Lower leg skin (tissue), 3 donors: ENCODE results near the gene GSG1L.

ENCODE experiments used
- POLR2A ChIP-seq, 2 donors: fragments of 450-650 bp; IDR thresholded peaks; one replicate each; pipeline ENCODE4 v1.6.1; 2016 to 2017; ENCODE audit warnings: antibody characterized with exemption in 2 of 2, mild to moderate bottlenecking in 1 of 2, moderate library complexity in 1 of 2
- TF ChIP-seq, protein P1 (sequence below), 3 donors: fragments of 450-650 bp; IDR thresholded peaks; one replicate each; pipeline ENCODE4 v1.5.1; 2016; ENCODE audit warnings: antibody characterized with exemption in 3 of 3, mild to moderate bottlenecking in 3 of 3, moderate library complexity in 2 of 3

DNA sequence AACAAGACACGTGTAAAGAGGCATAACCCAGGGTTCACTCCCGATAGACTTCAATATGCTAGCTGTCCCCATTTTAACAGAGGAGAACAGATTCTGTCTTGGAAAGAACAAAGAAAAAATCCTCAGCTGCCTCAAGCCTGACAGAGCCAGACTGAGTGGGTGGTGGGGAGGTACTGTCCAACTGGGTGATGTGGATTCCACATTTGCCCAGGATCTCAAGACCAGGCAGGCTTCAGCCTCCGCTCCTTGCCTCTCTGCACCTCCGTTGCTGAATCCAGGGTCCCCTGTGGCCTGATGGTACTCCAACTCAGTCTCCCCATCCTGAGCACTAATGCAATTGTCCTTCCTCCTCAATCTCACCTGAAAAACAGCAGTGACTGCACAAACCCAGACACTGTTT, 163.8 kb downstream of the GSG1L start:
- TF ChIP-seq, protein P1, sequence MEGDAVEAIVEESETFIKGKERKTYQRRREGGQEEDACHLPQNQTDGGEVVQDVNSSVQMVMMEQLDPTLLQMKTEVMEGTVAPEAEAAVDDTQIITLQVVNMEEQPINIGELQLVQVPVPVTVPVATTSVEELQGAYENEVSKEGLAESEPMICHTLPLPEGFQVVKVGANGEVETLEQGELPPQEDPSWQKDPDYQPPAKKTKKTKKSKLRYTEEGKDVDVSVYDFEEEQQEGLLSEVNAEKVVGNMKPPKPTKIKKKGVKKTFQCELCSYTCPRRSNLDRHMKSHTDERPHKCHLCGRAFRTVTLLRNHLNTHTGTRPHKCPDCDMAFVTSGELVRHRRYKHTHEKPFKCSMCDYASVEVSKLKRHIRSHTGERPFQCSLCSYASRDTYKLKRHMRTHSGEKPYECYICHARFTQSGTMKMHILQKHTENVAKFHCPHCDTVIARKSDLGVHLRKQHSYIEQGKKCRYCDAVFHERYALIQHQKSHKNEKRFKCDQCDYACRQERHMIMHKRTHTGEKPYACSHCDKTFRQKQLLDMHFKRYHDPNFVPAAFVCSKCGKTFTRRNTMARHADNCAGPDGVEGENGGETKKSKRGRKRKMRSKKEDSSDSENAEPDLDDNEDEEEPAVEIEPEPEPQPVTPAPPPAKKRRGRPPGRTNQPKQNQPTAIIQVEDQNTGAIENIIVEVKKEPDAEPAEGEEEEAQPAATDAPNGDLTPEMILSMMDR (IDR thresholded peaks at IDR 0.05), result no peak
- no peak for TF ChIP-seq POLR2A (IDR thresholded peaks at IDR 0.05)
